ENCODE results near the gene PDE6D. TPM values are rescaled to one million over a fixed set of nuclear protein-coding genes. Genes with fewer than 3 reads are reported as not detected.
A peak's percentile ranks its signal among the peaks of the same experiment; 100 is the strongest.

Gene PDE6D
- total RNA-seq, 2 donors from 2014 or later = 17.3 to 31.8 TPM

- no peaks in the 10 kb centered on the region for H3K9me3 ChIP-seq
- no peaks in the 10 kb centered on the region for H3K27me3 ChIP-seq (replicated peaks; ENCODE audit: insufficient read depth)
- DNase-seq (ENCODE audit: low spot score) = no peak
- H3K4me3 ChIP-seq = peak overlapping the region; percentile 69 to 95
- no peaks in the 10 kb centered on the region for H3K36me3 ChIP-seq
- H3K4me1 ChIP-seq (replicated peaks) = no peaks in the 10 kb centered on the region
- intact Hi-C loops (cut with DNase I) = loop anchor here (10.0 kb wide), 1 partner anchor 178 kb away; the partner anchor contains the start of gene DIS3L2
- TF ChIP-seq POLR2A (IDR thresholded peaks at IDR 0.05) (no peak), POLR2AphosphoS5 (IDR thresholded peaks at IDR 0.05) (no peak)
- TF ChIP-seq, protein P1, sequence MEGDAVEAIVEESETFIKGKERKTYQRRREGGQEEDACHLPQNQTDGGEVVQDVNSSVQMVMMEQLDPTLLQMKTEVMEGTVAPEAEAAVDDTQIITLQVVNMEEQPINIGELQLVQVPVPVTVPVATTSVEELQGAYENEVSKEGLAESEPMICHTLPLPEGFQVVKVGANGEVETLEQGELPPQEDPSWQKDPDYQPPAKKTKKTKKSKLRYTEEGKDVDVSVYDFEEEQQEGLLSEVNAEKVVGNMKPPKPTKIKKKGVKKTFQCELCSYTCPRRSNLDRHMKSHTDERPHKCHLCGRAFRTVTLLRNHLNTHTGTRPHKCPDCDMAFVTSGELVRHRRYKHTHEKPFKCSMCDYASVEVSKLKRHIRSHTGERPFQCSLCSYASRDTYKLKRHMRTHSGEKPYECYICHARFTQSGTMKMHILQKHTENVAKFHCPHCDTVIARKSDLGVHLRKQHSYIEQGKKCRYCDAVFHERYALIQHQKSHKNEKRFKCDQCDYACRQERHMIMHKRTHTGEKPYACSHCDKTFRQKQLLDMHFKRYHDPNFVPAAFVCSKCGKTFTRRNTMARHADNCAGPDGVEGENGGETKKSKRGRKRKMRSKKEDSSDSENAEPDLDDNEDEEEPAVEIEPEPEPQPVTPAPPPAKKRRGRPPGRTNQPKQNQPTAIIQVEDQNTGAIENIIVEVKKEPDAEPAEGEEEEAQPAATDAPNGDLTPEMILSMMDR (IDR thresholded peaks at IDR 0.05) = no peak
- WGBS = 8% methylated on average over 11 of the region's 11 CpGs
- no peak overlapping the region for H3K27ac ChIP-seq
These were observed 5.8 kb upstream of the PDE6D start for GRCh38 chr2:231786917-231787292.

DNA sequence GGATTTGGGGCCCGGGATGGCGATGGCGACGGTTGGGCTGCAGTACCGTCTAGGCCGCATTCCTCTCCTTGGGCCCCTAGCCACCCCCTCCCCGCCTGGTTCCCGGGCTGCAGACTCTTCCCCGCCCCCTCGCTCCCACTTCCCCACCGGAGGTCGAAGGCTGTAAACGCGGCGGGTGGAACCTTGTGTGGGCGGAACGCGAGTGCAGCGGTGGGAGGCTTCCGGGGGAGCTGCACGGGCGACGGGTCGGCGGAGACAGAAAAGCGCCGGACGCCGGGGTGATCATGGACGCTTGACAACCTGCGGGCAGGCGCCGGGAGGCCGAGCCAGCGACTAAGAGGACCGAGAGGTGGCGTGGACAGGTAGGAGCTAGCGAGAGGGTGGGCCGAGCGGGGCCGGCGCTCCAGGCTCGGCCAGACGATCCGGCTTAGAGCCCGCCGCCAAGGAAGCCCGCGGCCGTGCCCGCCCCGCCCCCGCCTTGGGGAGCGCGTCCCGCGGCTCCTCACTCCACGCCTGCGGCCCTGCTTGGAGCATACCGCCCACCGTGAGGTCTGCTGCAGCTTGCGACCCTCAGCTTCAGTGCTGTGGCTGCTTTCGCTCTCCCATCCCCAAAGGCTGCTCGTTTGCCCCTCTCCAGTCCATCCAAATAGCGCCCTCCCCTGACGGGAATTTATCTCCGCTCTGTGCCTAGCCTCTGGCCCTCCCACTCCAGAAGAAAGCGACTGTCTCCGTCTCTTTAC is 5.3 kb upstream of the PDE6D start, which contains the start of gene COPS7B:
Gene COPS7B (plus strand): TSS at position 269 of the 740 bp plus-strand sequence. CDS start 2,126 bp downstream, outside the sequence.
- peak within 1 kb of the TSS; percentile 69 to 95 for H3K4me3 ChIP-seq
- TF ChIP-seq POLR2AphosphoS5 (IDR thresholded peaks at IDR 0.05) (peak; percentile 90), POLR2A (IDR thresholded peaks at IDR 0.05) (peak; percentile 23)
- TF ChIP-seq, protein P1 (IDR thresholded peaks at IDR 0.05) = peak in 2 of 4 experiments; percentile 17 to 20
- H3K9me3 ChIP-seq = no peaks in the 10 kb centered on the region
- no peaks in the 10 kb centered on the region for H3K27me3 ChIP-seq (replicated peaks; ENCODE audit: insufficient read depth)
- intact Hi-C loops (cut with DNase I) = loop anchor here (10.0 kb wide), 1 partner anchor 178 kb away; the partner anchor contains the start of gene DIS3L2
- under 1% methylated on average over 68 of the region's 69 CpGs for WGBS
- H3K27ac ChIP-seq = peak within 1 kb of the TSS; percentile 50 to 58
- no peaks in the 10 kb centered on the region for H3K4me1 ChIP-seq (replicated peaks)
- no peaks in the 10 kb centered on the region for H3K36me3 ChIP-seq
- peak; percentile 53 for DNase-seq (ENCODE audit: low spot score)

GRCh38 chr2:231785822-231786176 is 4.7 kb upstream of the PDE6D start:
- H3K27me3 ChIP-seq (replicated peaks; ENCODE audit: insufficient read depth) = no peaks in the 10 kb centered on the region

DNA sequence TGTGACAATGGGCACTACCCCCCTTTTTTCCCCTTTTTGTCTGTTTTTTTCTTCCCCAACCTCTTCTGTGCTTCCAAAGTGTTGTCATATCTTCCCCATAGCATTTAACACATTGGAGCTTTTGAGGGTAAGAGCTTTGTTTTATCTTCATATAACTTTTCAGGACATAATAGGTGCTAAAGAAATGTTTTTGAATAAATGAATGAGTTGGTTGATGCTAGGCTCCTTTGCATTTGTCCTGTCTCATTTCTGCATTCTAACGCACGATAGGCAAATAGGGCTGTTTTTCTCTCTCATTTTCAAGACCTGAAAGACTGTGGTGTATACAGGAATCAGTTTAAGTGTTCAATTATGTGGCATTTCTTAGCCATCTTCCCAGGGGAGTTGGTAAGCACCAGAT is 4.3 kb upstream of the PDE6D start:
- Histone ChIP-seq H3K9me3 (no peaks in the 10 kb centered on the region), H3K27me3 (replicated peaks; ENCODE audit: insufficient read depth) (no peaks in the 10 kb centered on the region), H3K4me3 (no peak overlapping the region), H3K36me3 (no peaks in the 10 kb centered on the region), H3K4me1 (replicated peaks) (no peaks in the 10 kb centered on the region), H3K27ac (no peak overlapping the region)
- DNase-seq (ENCODE audit: low spot score) = no peak
- intact Hi-C loops (cut with DNase I) = loop anchor here (10.0 kb wide), 1 partner anchor 179 kb away; the partner anchor contains the start of gene DIS3L2
- no peak for TF ChIP-seq POLR2AphosphoS5 (IDR thresholded peaks at IDR 0.05)
- TF ChIP-seq POLR2A (IDR thresholded peaks at IDR 0.05) = no peak
- TF ChIP-seq, protein P1 (IDR thresholded peaks at IDR 0.05) = no peak
- 85% methylated on average over 2 of the region's 2 CpGs for WGBS

More at GRCh38 chr2:231785822-231786176, 4.7 kb upstream of the PDE6D start:
- Histone ChIP-seq H3K27ac (peak overlapping the region; percentile 50 to 58), H3K36me3 (no peaks in the 10 kb centered on the region), H3K9me3 (no peaks in the 10 kb centered on the region), H3K4me3 (peak overlapping the region; percentile 69 to 95), H3K4me1 (replicated peaks) (no peaks in the 10 kb centered on the region)
- TF ChIP-seq, protein P1 (IDR thresholded peaks at IDR 0.05) = no peak
- TF ChIP-seq POLR2A (IDR thresholded peaks at IDR 0.05) = no peak
- no peak for TF ChIP-seq POLR2AphosphoS5 (IDR thresholded peaks at IDR 0.05)
- intact Hi-C loops (cut with DNase I) = loop anchor here (10.0 kb wide), 1 partner anchor 179 kb away; the partner anchor contains the start of gene DIS3L2
- DNase-seq (ENCODE audit: low spot score) = no peak
- WGBS = 33% methylated on average over 6 of the region's 6 CpGs

Measured in prostate gland (tissue), 2 donors.